Smooth muscle cell (in vitro differentiated cells): ENCODE data around the gene GYG1. TPM values are rescaled to one million over a fixed set of nuclear protein-coding genes. Genes with fewer than 3 reads are reported as not detected.

Source experiments
- DNase-seq: peaks from one replicate; lab custom pipeline; 2025; ENCODE audit not compliant: unreplicated experiment; lab: John Stamatoyannopoulos, UW
- H2AFZ ChIP-seq: fragments of 200-600 bp; sonication (generic); 2 replicates; pipeline ENCODE4 v1.6.0; 2016; ENCODE audit warnings: antibody characterized with exemption, low read depth, mild to moderate bottlenecking
- H3F3A ChIP-seq: fragments of 200-600 bp; sonication (generic); 2 replicates; pipeline ENCODE4 v1.6.0; 2017; ENCODE audit warnings: antibody characterized with exemption, low read depth
- H3K27ac ChIP-seq: fragments of 200-600 bp; sonication (generic); 2 replicates; pipeline ENCODE4 v1.5.1; 2016; ENCODE audit warnings: low read depth, mild to moderate bottlenecking
- H3K27me3 ChIP-seq: fragments of 200-600 bp; sonication (generic); 2 replicates; pipeline ENCODE4 v1.6.1; 2016; ENCODE audit warnings: low read depth, mild to moderate bottlenecking
- H3K36me3 ChIP-seq: fragments of 200-600 bp; sonication (generic); 2 replicates; pipeline ENCODE4 v1.5.1; 2016; ENCODE audit warnings: low read depth
- H3K4me1 ChIP-seq: fragments of 200-600 bp; sonication (generic); 2 replicates; pipeline ENCODE4 v1.5.1; 2016; ENCODE audit warnings: low read depth
- H3K4me2 ChIP-seq: fragments of 200-600 bp; sonication (generic); 2 replicates; pipeline ENCODE4 v1.6.0; 2016; ENCODE audit warnings: mild to moderate bottlenecking
- H3K4me3 ChIP-seq: fragments of 200-600 bp; sonication (generic); 2 replicates; pipeline ENCODE4 v1.5.1; 2016; ENCODE audit warnings: mild to moderate bottlenecking
- H3K79me2 ChIP-seq: fragments of 200-600 bp; sonication (generic); 2 replicates; pipeline ENCODE4 v1.6.0; 2016; ENCODE audit warnings: low read depth, mild to moderate bottlenecking
- H3K9ac ChIP-seq: fragments of 200-600 bp; sonication (generic); 2 replicates; pipeline ENCODE4 v1.6.0; 2016; ENCODE audit warnings: low read depth
- H3K9me3 ChIP-seq: fragments of 200-600 bp; sonication (generic); replicated peaks from 2 replicates; pipeline ENCODE4 v1.5.1; 2016; ENCODE audit warnings: low read depth
- H4K20me1 ChIP-seq: fragments of 200-600 bp; sonication (generic); 2 replicates; pipeline ENCODE4 v1.6.0; 2016; ENCODE audit warnings: low read depth
- CTCF ChIP-seq: fragments of 200-600 bp; sonication (generic); IDR thresholded peaks from 2 replicates; pipeline ENCODE4 v1.5.1; 2017; ENCODE audit warnings: borderline replicate concordance, mild to moderate bottlenecking, antibody characterized with exemption; ENCODE audit not compliant: insufficient read depth, poor library complexity, severe bottlenecking
- WGBS: methylation state at CpG from one replicate; pipeline ENCODE4 v1.1.7; 2016; ENCODE audit warnings: low lambda C conversion rate; 5-methylcytosine and 5-hydroxymethylcytosine counted together
- polyA plus RNA-seq: library from polyadenylated mRNA; unstranded; fragments of >200 nt; fragmentation: Nextera tagmentation; extraction: Ambion mirVana; gene quantifications from 2 replicates; pipeline ENCODE4 v1.2.1, GENCODE V29; 2016
- total RNA-seq: library from RNA; depleted of rRNA; stranded (reverse); fragments of >200 nt; gene quantifications from 2 replicates; pipeline ENCODE4 v1.2.3, GENCODE V29; 2014

Gene GYG1
- total and polyA plus RNA-seq, 2 experiments from 2014 or later: 13.6 to 29.8 TPM

- TF ChIP-seq CTCF: no peak
- H3K9ac ChIP-seq: no peak overlapping the region
Measured at GRCh38 chr3:149016669-149017541, 25.6 kb downstream of the GYG1 start.

GRCh38 chr3:149018247-149018646 is 26.9 kb downstream of the GYG1 start:
- H3K4me1 ChIP-seq: no peaks in the 10 kb centered on the region
- H3K9me3 ChIP-seq: no peaks in the 10 kb centered on the region
- H2AFZ ChIP-seq: no peak overlapping the region
- no peak overlapping the region for H3K4me3 ChIP-seq
- TF ChIP-seq CTCF: no peak
- no peak overlapping the region for H3K4me2 ChIP-seq
- H3K27ac ChIP-seq: no peak overlapping the region
- WGBS: 94% methylated on average over 1 of the region's 1 CpG
- H3K9ac ChIP-seq: no peak overlapping the region
- no peak for DNase-seq
- H3K27me3 ChIP-seq: no peaks in the 10 kb centered on the region
- H3F3A ChIP-seq: no peaks in the 10 kb centered on the region
- no peaks in the 10 kb centered on the region for H3K79me2 ChIP-seq
- no peaks in the 10 kb centered on the region for H3K36me3 ChIP-seq
- H4K20me1 ChIP-seq: no peaks in the 10 kb centered on the region

More at GRCh38 chr3:149016669-149017541, 25.6 kb downstream of the GYG1 start:
- Histone ChIP-seq H3K4me1 (no peaks in the 10 kb centered on the region), H3K9me3 (no peaks in the 10 kb centered on the region), H3K79me2 (no peaks in the 10 kb centered on the region), H3K36me3 (no peaks in the 10 kb centered on the region), H3K27me3 (no peaks in the 10 kb centered on the region), H3K4me2 (no peak overlapping the region), H4K20me1 (no peaks in the 10 kb centered on the region), H3K27ac (peak overlapping the region; percentile 29), H3F3A (no peaks in the 10 kb centered on the region), H3K4me3 (no peak overlapping the region), H2AFZ (no peak overlapping the region)
- DNase-seq: no peak
- 82% methylated on average over 9 of the region's 9 CpGs for WGBS

- Histone ChIP-seq H3K9ac (no peak overlapping the region), H3K27me3 (no peaks in the 10 kb centered on the region), H3F3A (no peaks in the 10 kb centered on the region), H3K36me3 (peaks cover 6% of the 10 kb centered on the region), H3K79me2 (no peaks in the 10 kb centered on the region), H3K4me2 (no peak overlapping the region), H3K4me1 (no peaks in the 10 kb centered on the region), H3K27ac (no peak overlapping the region), H4K20me1 (no peaks in the 10 kb centered on the region), H3K9me3 (no peaks in the 10 kb centered on the region), H2AFZ (no peak overlapping the region), H3K4me3 (no peak overlapping the region)
- no peak for DNase-seq
- TF ChIP-seq CTCF: no peak
- WGBS: 99% methylated on average over 4 of the region's 4 CpGs
Measured at GRCh38 chr3:149019580-149019979, 28.2 kb downstream of the GYG1 start.
